Fibroblast of the aortic adventitia (primary cell): ENCODE results near the gene FHIT. TPM values are rescaled to one million over a fixed set of nuclear protein-coding genes. Genes with fewer than 3 reads are reported as not detected.
A peak's percentile ranks its signal among the peaks of the same experiment; 100 is the strongest.

Experiments
- DNase-seq: peaks from one replicate; pipeline ENCODE4 v3.0.0-alpha.2; 2010; ENCODE audit warnings: low read depth
- H3K4me3 ChIP-seq: 2 replicates; pipeline ENCODE4 v1.5.1; 2011; ENCODE audit warnings: low read depth, mild to moderate bottlenecking, control low read depth, low read length, moderate library complexity
- total RNA-seq: library from RNA; depleted of rRNA; stranded (reverse); fragments of >200 nt; gene quantifications from 2 replicates; pipeline ENCODE4 v1.2.3, GENCODE V29; 2012; ENCODE audit warnings: low replicate concordance
- TF ChIP-seq, protein P1 (sequence below): IDR thresholded peaks from 2 replicates; pipeline ENCODE4 v1.5.1; 2011; ENCODE audit warnings: mild to moderate bottlenecking, low read length, control low read depth, inconsistent platforms; ENCODE audit not compliant: insufficient read depth

Gene FHIT
- total RNA-seq, 1 donor, result 1.5 TPM

DNA sequence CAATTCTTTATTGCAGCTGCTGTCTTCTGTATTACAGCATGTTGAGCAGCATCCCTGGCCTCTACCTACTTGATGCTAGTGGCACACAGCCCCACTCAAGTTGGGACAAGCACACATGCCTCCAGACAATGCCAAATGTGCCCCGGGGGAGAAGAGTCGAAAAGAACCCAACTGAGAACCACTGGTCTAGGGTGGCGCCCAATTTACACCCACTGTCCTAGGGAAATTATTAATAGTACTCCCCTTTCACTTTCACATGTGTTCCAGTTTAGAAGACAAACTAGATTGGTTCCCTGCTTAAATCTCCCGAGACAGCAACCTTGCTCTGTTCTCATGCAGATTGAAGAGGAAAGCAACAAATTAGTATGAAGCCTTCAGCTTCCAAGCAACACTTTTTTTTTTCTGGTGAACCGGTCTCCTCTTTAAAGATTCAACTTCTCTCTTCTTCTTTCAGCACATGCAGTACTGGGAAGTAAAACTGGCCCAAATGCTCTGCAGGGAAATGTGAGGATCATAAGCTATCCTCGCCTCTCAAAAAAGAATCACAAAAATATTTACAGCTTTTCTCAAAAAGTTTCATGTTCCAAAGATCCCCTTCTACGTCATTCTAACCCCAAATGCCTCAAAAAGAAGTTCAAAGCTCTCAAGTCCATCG lies 1377.5 kb downstream of the FHIT start:
- DNase-seq, result no peak
- TF ChIP-seq, protein P1, sequence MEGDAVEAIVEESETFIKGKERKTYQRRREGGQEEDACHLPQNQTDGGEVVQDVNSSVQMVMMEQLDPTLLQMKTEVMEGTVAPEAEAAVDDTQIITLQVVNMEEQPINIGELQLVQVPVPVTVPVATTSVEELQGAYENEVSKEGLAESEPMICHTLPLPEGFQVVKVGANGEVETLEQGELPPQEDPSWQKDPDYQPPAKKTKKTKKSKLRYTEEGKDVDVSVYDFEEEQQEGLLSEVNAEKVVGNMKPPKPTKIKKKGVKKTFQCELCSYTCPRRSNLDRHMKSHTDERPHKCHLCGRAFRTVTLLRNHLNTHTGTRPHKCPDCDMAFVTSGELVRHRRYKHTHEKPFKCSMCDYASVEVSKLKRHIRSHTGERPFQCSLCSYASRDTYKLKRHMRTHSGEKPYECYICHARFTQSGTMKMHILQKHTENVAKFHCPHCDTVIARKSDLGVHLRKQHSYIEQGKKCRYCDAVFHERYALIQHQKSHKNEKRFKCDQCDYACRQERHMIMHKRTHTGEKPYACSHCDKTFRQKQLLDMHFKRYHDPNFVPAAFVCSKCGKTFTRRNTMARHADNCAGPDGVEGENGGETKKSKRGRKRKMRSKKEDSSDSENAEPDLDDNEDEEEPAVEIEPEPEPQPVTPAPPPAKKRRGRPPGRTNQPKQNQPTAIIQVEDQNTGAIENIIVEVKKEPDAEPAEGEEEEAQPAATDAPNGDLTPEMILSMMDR, result no peak
- H3K4me3 ChIP-seq, result no peak overlapping the region

DNA sequence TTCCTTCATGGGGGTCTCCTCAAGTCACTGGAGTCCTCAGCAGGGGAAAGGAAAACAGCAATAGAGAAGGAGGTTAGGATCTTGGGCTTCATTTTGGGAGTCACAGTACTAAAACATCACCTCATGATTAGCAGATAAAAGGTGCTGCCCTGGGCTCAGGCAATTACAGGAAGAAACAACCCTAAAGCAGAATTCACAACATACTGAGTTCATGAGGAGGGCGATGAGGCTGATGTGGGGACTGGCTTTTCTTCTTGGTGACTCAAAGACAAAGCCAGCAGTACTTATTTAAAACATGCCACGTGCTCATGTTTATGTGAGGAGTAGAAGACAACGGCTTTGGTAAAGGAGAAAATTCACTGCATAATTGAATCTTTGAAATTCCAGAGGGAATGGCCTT lies 1379.1 kb downstream of the FHIT start:
- no peak overlapping the region for H3K4me3 ChIP-seq
- no peak for DNase-seq
- TF ChIP-seq, protein P1, result no peak

DNA sequence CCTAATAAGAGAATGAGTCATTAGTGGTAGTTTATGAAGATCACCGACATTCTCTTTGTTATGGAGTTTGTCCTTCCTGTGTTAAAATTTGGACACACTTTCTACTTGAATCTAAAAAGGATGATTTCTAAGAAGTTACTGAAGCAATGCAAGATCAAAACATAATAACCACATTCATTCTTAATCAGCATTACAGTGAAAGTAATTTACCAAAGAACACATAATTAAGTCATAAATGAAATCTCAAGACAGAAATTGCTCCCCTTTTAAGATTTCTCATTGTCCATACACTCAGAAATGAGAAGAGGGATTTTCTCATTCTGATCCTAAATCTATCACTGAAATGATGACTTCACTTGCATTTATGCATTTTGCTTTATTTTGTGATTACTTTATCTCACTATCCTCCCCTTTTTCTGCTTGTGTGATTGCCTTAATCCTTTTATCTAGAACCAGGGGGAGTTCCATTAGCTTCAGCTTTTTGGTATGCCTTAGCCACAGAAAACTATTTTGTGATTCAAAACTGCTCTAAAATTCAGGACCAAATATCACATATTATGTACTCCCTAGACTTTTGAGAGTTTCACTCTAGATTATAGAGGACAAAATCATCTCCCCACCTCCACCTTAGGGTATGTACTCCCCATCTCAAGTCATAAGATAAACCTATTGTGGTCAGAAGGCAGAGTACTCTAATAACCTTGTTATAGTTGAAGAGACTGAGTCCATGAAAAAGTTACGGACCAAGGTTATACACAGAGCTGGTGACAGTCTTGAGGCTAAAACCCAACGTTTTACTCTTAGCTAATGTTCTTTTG lies 1383.9 kb downstream of the FHIT start:
- no peak overlapping the region for H3K4me3 ChIP-seq
- TF ChIP-seq, protein P1, result no peak
- no peak for DNase-seq

DNA sequence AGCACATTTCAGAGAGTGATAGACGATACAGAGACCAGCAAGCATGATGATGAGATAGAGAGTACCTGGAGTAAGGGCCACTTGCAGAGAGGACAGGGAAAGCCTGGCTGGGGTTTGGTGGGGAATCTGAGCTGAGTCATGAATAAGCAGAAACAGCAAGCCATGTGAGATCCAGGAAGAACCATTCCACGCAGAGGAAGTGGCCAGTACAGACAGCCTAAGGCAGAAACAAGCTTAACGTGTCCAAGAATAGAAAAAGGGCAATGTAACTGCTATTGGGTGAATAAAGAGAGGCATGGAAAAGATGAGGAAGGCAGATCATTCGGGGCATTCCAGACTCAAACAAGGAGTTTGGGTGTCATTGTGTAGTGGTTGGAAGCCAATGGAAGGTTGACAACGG lies 1385.2 kb downstream of the FHIT start:
- H3K4me3 ChIP-seq, result no peak overlapping the region
- TF ChIP-seq, protein P1, result no peak
- DNase-seq, result no peak

DNA sequence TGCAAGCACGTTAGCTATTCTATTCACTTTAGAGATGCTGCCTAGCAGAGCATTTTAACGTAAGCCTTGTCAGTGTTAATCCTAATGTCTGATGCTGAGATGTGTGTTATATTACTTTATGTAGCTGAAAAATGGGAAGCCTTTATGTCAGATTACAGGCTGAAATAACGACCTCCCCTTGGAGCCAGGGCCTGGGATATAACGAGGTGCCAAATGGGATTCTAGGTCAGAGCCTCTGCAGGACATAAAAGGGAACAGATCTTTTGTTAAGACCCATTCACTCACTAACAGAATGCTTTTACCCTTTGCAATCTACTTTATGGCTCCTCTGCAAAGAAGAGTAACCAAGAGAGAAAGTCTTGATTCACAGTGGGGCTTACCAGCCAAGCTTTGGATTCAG lies 1385.9 kb downstream of the FHIT start:
- no peak for DNase-seq
- TF ChIP-seq, protein P1, result no peak
- no peak overlapping the region for H3K4me3 ChIP-seq

DNA sequence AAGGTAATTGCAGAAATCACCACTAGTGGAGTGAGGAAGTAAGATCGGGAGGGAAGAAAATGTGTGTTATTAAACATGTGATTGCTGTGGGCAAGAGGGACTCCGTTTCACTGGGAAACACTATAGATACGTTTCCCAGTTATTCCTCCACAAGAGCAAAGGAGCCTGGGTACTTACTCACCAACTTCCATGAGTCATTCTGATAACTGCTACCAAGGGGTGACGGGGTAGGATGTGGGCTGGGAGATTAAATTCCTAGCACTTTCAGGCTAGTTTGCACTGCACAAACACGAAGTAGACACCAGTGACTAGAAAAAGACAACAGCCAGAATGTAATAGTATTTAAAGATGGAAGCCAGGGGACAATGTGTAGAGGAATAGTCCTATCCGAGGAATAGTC lies 1388.6 kb downstream of the FHIT start:
- TF ChIP-seq, protein P1, result no peak
- no peak overlapping the region for H3K4me3 ChIP-seq
- DNase-seq, result peak; percentile 60
